RKO (cell line): ENCODE results near the gene AGAP2.
A peak's percentile ranks its signal among the peaks of the same experiment; 100 is the strongest.

Experiments used
- DNase-seq: peaks from one replicate; pipeline ENCODE4 v3.0.0-alpha.2; 2016; ENCODE audit warnings: low spot score

The AGAP2 gene

GRCh38 chr12:57753756-57754337, 15.3 kb upstream of the AGAP2 start:
- DNase-seq = no peak

DNA sequence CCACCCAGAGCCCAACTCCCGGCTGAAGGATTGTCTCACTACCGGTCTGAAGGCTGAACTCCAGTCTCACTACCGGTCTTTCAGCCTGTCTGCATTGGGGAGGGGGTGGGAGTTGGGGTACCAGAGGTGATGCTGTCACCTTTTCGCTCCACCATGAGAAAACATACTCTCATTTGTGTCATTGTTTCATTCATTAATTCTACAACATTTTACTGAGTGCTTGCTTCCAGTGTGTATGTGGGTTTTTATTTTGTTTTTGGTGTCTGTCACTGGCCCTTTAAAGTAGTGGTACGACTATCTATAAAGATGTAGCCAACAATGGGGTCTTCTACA, 14.1 kb upstream of the AGAP2 start:
- DNase-seq = no peak

DNA sequence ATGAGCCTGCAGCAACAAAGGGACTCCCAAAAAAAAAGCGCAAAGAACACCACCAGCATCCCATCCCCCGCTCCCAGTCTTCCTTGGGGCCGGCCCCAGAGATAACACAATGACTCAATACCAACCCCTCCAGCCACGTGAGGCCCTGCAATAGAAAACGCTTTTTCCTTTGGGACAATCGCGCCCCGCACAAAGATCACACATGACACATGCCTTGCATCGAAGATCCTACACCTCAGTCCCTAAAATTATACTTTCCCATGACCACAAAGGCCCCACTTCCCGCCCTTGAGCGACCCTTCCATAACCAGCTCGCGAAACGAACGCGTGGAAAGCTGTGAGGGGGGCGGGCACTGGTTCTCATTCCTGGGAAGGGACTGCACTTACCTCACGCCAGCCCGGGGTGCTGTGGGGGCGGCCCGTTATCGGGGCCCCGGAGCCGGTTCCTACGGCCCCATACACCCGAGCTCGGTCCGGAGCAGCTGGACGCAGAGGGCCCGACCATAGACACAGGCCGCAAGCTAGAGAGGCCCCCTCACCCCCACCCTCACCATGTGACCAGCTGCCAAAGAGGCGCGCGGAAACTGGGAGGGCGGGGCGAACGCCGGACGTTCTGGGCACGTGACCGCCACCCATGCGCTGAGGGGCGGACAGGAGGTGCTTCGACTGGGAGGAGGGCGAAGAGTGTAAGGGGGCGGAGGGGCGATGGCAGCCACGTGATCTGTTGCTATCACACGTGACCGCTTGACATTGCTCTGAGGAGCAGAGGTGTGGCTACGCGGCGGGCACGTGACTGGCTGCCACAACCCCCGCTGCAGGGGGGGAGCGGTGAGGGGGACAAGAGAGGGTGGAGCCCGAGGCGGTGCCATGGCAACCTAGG, 13.5 kb upstream of the AGAP2 start, which contains the start of gene CDK4:
TSS of gene CDK4 (minus strand) at position 523 of the 880 bp plus-strand sequence. CDS start 593 bp downstream, outside the sequence.
- DNase-seq = peak; percentile 100

DNA sequence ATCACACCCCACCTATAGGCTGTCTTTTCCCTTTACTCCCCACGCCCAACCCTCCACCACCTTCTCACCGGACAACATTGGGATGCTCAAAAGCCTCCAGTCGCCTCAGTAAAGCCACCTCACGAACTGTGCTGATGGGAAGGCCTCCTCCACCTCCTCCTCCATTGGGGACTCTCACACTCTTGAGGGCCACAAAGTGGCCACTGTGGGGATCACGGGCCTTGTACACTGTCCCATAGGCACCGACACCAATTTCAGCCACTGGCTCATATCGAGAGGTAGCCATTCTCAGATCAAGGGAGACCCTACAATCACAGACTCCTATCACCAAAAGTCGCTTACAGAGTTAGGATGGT, 12.9 kb upstream of the AGAP2 start:
- DNase-seq = no peak

DNA sequence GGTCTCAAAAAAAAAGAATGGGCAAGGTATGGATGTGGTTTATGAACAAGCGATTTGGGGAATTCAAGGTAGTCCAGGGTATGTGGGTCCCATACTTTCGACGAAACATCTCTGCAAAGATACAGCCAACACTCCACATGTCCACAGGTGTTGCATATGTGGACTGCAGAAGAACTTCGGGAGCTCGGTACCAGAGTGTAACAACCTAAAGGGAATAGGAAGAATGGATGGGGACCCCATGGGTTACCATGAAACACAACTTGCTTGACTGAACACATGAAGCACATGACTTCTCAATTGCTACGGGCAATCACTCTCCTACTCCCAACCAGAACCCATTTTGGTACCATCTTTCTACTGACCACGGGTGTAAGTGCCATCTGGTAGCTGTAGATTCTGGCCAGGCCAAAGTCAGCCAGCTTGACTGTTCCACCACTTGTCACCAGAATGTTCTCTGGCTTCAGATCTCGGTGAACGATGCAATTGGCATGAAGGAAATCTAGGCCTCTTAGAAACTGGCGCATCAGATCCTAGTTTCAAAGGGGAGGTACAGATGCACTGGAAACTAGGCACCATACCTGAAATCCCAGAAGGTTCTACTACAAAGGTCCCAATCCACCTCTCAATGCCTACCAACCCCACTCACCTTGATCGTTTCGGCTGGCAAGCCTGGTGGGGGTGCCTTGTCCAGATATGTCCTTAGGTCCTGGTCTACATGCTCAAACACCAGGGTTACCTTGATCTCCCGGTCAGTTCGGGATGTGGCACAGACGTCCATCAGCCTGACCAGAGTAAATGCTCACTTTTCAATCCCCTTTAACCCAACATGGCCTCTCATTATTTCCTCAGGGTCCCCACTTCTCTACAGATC, 12.3 kb upstream of the AGAP2 start:
- peak; percentile 41 for DNase-seq

- no peak for DNase-seq
Observed at GRCh38 chr12:57749061-57749460, 10.5 kb upstream of the AGAP2 start.

DNA sequence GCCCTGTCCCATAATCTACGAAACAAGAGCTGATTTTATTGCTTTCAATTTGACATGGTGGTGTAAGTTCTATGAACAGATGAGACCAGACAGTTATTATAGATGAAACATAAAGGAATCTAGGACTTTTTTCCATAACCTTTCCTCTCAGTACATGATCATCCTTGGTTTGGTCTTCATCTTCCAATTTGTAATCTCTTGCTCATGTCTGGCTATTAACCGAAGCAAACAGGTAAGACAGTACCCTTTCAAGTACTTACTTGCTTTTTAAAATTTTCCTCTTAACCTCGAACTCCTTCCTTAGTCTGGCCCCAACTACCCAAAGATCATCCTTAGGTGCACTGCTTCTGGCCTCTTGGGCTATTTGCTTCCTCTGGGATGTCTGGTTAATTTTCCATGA, 7.5 kb upstream of the AGAP2 start:
- no peak for DNase-seq

DNA sequence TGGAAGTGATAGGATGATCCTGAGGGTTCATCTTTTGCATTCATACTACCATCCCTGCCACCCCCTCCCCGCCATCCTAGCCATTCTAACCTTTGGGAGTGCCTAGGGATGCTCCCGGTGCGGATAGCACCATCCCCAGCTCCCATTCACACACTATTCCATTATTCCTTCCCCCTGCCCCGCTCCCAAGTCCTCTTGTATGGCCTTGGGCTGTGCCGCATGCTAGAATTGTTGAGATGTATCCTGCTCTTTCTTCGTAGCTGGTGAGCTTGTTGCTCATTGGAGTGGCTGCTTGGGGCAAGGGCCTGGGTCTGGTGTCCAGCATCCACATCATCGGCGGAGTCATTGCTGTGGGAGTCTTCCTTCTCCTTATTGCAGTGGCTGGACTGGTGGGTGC, 6.9 kb upstream of the AGAP2 start:
- DNase-seq = peak; percentile 62

GRCh38 chr12:57744777-57745484, 6.4 kb upstream of the AGAP2 start, which contains the start of gene TSPAN31:
Gene TSPAN31 (plus strand): TSS chr12:57745039. CDS start chr12:57745155, 116 bp downstream.
- peak; percentile 99 for DNase-seq

DNA sequence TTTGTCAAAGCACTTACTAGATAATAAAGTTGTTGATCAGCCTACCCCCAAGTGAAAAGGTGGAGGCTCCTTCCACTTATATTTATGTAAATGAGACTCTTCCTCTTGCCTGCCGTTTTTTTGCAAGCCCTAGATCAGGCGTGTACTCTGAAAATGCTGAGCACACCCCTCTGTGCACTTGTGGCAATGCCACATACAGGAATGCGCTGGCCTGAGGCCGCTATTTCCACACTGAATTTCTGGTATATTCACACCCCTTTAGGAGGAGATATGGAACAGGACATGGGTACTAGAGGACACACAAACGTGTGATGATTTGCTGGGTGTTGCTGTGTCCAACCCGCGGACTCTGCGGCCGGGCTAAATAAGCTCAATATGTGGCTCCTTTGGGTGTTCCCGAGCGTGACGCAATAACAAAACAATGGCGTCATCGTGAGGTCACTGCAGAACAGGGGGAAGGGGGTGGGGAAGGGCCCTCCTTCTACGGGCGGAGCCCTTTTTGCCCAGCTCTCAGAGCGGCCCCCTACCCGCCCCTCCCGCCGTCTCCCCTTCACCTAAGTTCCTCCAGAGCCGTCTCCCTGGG, 5.7 kb upstream of the AGAP2 start:
- peak; percentile 87 for DNase-seq

DNA sequence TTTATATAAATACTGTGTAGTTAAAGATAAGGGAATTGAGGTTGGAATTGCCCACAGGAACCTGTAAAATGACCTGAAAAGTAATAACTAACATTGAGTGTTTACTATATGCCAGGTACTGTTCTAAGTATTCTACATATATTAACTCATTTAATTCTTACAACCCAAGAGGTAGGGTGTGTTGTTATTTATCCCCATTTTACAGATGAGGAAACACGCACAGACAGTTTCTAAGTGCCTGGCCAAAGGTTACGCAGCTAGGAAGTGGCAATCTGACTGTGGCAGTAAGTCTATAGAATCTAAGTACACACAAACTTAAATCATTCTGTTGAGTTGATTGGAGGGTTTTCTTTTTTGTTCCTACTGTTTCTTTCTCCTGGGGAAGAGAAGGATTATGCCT, 5.2 kb upstream of the AGAP2 start:
- no peak for DNase-seq

DNA sequence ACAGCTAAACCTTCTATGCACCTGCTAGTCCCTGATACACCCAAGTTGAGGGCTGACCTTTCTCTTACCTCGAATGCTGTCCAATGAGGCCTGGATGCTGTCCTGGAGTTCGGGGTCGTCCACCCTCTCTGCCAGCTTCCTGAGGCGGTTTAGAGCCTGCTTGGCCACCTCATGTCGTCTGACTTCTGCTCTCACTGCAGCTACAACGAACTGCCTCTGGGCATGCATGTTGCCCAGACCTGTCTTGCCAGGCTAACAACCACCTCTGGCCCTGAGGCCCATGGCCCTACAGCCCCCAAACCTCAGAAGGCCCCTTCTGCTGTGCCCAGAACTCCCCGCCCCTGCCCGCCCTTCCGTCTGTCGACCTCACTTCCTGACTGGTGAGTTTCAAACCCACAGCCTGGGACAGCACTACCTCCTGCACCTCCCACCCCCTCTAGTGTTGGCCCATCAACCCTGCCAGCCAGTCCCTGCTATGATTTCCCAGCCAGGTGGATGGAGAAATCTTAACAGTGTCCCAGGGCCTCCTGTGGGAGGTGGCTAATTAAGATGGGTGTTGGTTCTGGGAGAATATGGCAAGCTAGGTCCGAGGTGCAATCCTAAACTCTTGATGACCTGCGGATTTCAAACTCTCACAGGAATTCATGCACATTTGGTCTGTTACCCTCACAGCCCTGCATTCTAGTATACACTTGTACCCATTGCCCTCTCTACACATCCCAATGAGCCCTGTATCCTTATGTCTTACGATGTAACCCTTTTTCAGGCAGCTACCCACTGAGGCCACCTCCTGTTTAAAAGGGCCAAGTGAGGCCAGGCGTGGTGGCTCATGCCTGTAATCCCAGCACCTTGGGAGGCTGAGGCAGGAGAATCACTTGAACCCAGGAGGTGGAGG, 3.5 kb upstream of the AGAP2 start:
- DNase-seq = no peak

DNA sequence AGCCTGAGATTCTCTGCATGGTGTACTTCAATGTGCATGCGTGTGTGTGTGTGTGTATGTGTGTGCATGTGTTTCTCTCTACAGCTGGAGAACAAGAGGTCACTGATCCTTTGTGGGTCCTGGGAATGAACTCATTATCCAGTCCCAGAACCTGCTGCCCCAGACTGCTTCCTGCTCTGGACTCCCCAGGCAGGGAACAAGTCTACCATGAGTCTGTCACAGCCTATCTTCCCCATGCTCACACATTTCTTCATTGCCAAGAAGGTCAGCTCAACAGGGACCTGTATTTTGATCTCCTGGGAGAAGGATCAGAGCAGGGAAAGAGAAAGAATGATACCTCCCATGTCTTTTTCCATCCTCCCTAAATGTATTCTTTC, 2.9 kb upstream of the AGAP2 start:
- DNase-seq = no peak

- DNase-seq = no peak
Observed at GRCh38 chr12:57740656-57741412, 2.3 kb upstream of the AGAP2 start.

GRCh38 chr12:57739914-57740538, 1.5 kb upstream of the AGAP2 start:
- DNase-seq = no peak

GRCh38 chr12:57739387-57739786, 845 bp upstream of the AGAP2 start:
- no peak for DNase-seq

GRCh38 chr12:57737467-57738460, 778 bp downstream of the AGAP2 start:
- no peak for DNase-seq
